Mesothelial cell of epicardium (in vitro differentiated cells): ENCODE data around the gene FXYD1. TPM values are rescaled to one million over a fixed set of nuclear protein-coding genes. Genes with fewer than 3 reads are reported as not detected.
A peak's percentile ranks its signal among the peaks of the same experiment; 100 is the strongest.

Experiments used
- DNase-seq, 2 experiments: peaks; one replicate each; pipeline ENCODE4 v3.0.0; 2021; ENCODE audit warnings: low spot score in 2 of 2; ENCODE audit not compliant: unreplicated experiment in 2 of 2
- H3K27ac Mint-ChIP-seq: 2 replicates; pipeline ENCODE4 v1.8.0; 2021; ENCODE audit warnings: mixed read lengths
- H3K27me3 Mint-ChIP-seq: 2 replicates; pipeline ENCODE4 v1.8.0; 2021; ENCODE audit warnings: low read depth, mixed read lengths
- H3K36me3 Mint-ChIP-seq: 2 replicates; pipeline ENCODE4 v1.8.0; 2021; ENCODE audit warnings: mixed read lengths
- H3K4me1 Mint-ChIP-seq: 2 replicates; pipeline ENCODE4 v1.8.0; 2021; ENCODE audit warnings: mixed read lengths
- H3K4me3 Mint-ChIP-seq: 2 replicates; pipeline ENCODE4 v1.8.0; 2021; ENCODE audit warnings: mild to moderate bottlenecking, moderate library complexity, mixed read lengths
- H3K9me3 Mint-ChIP-seq: 2 replicates; pipeline ENCODE4 v1.8.0; 2021; ENCODE audit warnings: mixed read lengths
- CTCF ChIP-seq: fragments of 200-600 bp; sonication (generic); IDR thresholded peaks from one replicate; pipeline ENCODE4 v1.5.0; 2021; ENCODE audit warnings: antibody characterized with exemption; ENCODE audit not compliant: unreplicated experiment
- total RNA-seq: library from RNA; stranded (reverse); gene quantifications from 3 replicates; pipeline ENCODE4 v1.2.1, GENCODE V29; 2021

The FXYD1 gene
- total RNA-seq, 1 donor from 2014 or later: 3.6 TPM

GRCh38 chr19:35109395-35110112 is 29.1 kb upstream of the FXYD1 start:
- TF ChIP-seq CTCF: no peak
- no peak for DNase-seq
- Mint-ChIP-seq H3K27me3 (no peaks in the 10 kb centered on the region), H3K4me3 (no peak overlapping the region), H3K4me1 (peaks cover 6% of the 10 kb centered on the region), H3K9me3 (no peaks in the 10 kb centered on the region), H3K36me3 (no peaks in the 10 kb centered on the region), H3K27ac (no peak overlapping the region)

GRCh38 chr19:35110974-35111373 is 27.6 kb upstream of the FXYD1 start:
- no peak for TF ChIP-seq CTCF
- Mint-ChIP-seq H3K27me3 (peaks cover 3% of the 10 kb centered on the region), H3K36me3 (no peaks in the 10 kb centered on the region), H3K9me3 (no peaks in the 10 kb centered on the region), H3K4me3 (no peak overlapping the region), H3K27ac (no peak overlapping the region), H3K4me1 (peaks cover 17% of the 10 kb centered on the region)
- no peak for DNase-seq

DNA sequence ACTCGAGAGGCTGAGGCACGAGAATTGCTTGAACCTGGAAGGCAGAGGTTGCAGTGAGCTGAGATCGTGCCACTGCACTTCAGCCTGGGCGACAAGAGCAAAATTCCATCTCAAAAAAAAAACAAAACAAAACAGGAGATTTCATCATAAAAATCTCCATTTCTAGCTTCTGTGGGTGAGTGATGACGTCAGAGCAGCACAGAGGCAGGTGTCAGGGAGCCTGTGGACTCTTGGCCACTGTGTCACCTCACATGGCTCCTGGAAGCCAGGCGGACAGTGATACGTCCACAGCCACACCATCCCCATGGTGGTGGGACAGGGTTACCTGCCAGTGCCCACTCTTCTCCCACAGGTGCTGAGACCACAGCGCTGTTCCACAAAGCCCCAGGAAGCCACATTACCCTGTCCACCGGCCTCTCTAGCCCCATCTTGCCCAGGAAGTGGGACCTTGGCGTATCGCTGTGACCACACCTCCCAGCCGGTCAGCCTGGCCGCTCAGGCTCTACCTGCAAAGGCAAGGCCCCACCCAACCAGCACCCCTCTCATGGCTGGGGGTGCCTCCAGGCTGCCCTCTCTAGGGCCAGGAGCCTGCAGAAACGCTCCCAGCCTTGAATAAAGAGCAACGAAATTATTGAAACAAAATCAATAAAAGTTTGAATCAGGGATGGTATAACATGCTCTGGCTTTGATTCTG is 25.5 kb upstream of the FXYD1 start:
- H3K27me3 Mint-ChIP-seq: peaks cover 4% of the 10 kb centered on the region
- H3K4me3 Mint-ChIP-seq: no peak overlapping the region
- H3K9me3 Mint-ChIP-seq: no peaks in the 10 kb centered on the region
- H3K36me3 Mint-ChIP-seq: no peaks in the 10 kb centered on the region
- no peak overlapping the region for H3K27ac Mint-ChIP-seq
- DNase-seq: no peak
- H3K4me1 Mint-ChIP-seq: peaks cover 26% of the 10 kb centered on the region
- no peak for TF ChIP-seq CTCF

DNA sequence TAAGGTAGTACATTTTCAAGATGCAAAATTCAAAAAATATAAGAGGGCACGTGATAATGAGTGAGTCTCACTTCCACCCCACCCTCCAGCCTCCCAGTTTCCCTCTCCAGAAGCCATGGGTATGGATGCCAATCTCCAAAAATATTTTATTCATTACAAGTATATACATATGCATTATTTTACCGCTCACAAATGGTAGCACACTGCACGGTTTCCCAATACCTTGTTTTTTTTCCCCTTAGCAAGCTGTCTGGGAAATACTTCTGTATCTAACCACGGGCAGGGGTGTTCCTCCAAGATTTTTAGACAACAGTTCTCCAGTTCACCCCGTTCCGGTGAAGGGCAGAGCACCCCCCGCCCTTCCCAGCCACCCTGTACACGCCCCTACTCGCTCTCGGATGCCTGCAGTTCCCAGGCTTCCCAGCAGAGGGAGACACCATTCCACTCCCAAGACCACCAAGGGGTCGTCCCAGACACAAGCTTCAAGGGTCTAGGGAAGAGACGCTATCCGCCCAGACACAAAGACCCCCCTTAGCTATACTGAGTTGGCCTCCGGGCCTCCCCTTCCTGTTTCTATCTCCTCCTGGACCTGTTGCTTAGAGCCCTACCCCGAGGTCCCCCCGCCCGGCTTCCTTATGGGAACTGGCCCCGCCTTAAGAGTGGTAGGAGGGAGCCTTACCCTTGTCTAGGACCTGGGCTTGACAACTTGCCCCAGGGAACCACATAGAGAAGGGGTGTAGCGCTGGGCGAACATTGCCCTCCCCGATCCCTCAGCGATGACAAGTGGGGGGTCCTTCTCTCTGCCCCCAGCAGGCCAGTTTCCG is 24.1 kb upstream of the FXYD1 start:
- no peaks in the 10 kb centered on the region for H3K9me3 Mint-ChIP-seq
- H3K36me3 Mint-ChIP-seq: no peaks in the 10 kb centered on the region
- no peak overlapping the region for H3K27ac Mint-ChIP-seq
- peak; percentile 91 for TF ChIP-seq CTCF
- peak overlapping the region; percentile 70 for H3K4me3 Mint-ChIP-seq
- peak; percentile 56 to 93 for DNase-seq
- H3K4me1 Mint-ChIP-seq: peaks cover 26% of the 10 kb centered on the region
- peaks cover 4% of the 10 kb centered on the region for H3K27me3 Mint-ChIP-seq

DNA sequence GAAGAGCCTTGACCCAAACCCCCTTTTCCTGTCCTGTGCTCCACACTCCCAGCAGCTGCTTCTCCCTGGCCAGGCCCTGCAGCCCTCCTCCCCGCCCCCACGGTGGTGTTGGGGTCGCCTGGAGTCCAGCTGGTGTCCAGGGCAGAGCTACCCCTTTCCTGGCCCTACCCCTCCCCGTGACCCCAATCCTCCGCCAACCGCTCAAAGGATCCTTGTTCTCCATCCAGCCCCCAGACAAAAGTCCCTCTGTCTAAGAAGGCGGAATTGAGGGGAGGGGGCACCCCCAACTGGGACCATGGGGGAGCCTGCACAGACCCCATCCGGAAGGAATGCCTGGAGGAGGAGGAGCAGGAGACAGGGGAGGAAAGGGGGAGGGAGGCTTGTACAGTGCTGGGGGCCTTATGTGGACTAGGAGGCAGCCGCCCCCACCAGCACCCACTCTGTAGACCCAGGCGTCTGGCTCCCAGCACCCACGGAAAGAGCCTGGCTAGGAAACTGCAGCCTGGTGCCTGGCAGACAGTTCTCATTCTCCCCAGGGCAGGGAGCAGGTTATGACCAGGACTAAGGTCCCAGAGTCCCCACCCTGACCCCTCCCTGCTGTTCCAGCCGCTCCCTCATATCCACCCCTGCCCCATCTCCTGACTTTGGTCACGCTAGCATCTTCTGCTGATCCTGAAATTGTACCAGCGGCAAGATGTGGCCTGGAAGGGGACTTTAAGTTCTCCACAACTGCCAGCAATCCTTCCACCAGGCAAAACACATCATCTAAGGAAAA is 23.3 kb upstream of the FXYD1 start, which contains the start of gene FXYD3:
Gene FXYD3, plus strand, starts transcription at position 647 of the 775 bp plus-strand sequence. CDS start 3,554 bp downstream, outside the sequence.
- Mint-ChIP-seq H3K27ac (no peak within 1 kb of the TSS), H3K9me3 (no peaks in the 10 kb centered on the region), H3K4me3 (peak within 1 kb of the TSS; percentile 70), H3K27me3 (peaks cover 4% of the 10 kb centered on the region), H3K4me1 (peaks cover 26% of the 10 kb centered on the region), H3K36me3 (no peaks in the 10 kb centered on the region)
- TF ChIP-seq CTCF: no peak
- DNase-seq: no peak
